H9 (cell line): ENCODE measurements around the gene CCDC93. TPM values are rescaled to one million over a fixed set of nuclear protein-coding genes. Genes with fewer than 3 reads are reported as not detected.

Experiments used
- DNase-seq: peaks from one replicate; pipeline ENCODE4 v3.0.0-alpha.2; 2017
- H2AFZ ChIP-seq: one replicate; pipeline ENCODE4 v1.6.1; 2013; ENCODE audit warnings: mild to moderate bottlenecking, low read length, control low read depth, moderate library complexity
- H2AK5ac ChIP-seq: 2 replicates; pipeline ENCODE4 v1.6.1; 2013; ENCODE audit warnings: low read length, control low read depth, mixed read lengths; ENCODE audit not compliant: insufficient read length
- H2BK120ac ChIP-seq: one replicate; pipeline ENCODE4 v1.6.1; 2013; ENCODE audit warnings: low read depth, mild to moderate bottlenecking, low read length, control low read depth, inconsistent platforms; ENCODE audit not compliant: poor library complexity, severe bottlenecking
- H2BK12ac ChIP-seq: 2 replicates; pipeline ENCODE4 v1.6.1; 2013; ENCODE audit warnings: low read length, control low read depth, mixed read lengths, low read depth; ENCODE audit not compliant: insufficient read length
- H2BK15ac ChIP-seq: 2 replicates; pipeline ENCODE4 v1.6.1; 2013; ENCODE audit warnings: low read depth, low read length, control low read depth
- H2BK20ac ChIP-seq: one replicate; pipeline ENCODE4 v1.6.1; 2013; ENCODE audit warnings: low read depth, mild to moderate bottlenecking, low read length, control low read depth, inconsistent platforms; ENCODE audit not compliant: poor library complexity, severe bottlenecking
- H2BK5ac ChIP-seq: 2 replicates; pipeline ENCODE4 v1.6.1; 2013; ENCODE audit warnings: low read length, control low read depth, mixed read lengths; ENCODE audit not compliant: insufficient read length
- H3K14ac ChIP-seq: 2 replicates; pipeline ENCODE4 v1.6.1; 2013; ENCODE audit warnings: low read length, control low read depth; ENCODE audit not compliant: insufficient read depth
- H3K18ac ChIP-seq: 2 replicates; pipeline ENCODE4 v1.6.1; 2013; ENCODE audit warnings: low read depth, mild to moderate bottlenecking, mixed read lengths, low read length, control low read depth; ENCODE audit not compliant: insufficient read length
- H3K23ac ChIP-seq: 2 replicates; pipeline ENCODE4 v1.6.1; 2013; ENCODE audit warnings: low read length, control low read depth, mixed read lengths, low read depth; ENCODE audit not compliant: insufficient read length
- H3K23me2 ChIP-seq: 2 replicates; pipeline ENCODE4 v1.6.1; 2013; ENCODE audit warnings: low read depth, mild to moderate bottlenecking, mixed read lengths, low read length, control low read depth; ENCODE audit not compliant: insufficient read length, poor library complexity, severe bottlenecking
- H3K27ac ChIP-seq: 2 replicates; pipeline ENCODE4 v1.5.1; 2013; ENCODE audit warnings: low read length, control low read depth, mixed read lengths, low read depth; ENCODE audit not compliant: insufficient read length
- H3K27me3 ChIP-seq: 2 replicates; pipeline ENCODE4 v1.6.1; 2013; ENCODE audit warnings: low read length, control low read depth, inconsistent platforms; ENCODE audit not compliant: insufficient read depth
- H3K4ac ChIP-seq: 2 replicates; pipeline ENCODE4 v1.6.1; 2013; ENCODE audit warnings: low read depth, mild to moderate bottlenecking, control low read depth, inconsistent platforms, low read length, moderate library complexity
- H3K4me1 ChIP-seq: 2 replicates; pipeline ENCODE4 v1.6.1; 2013; ENCODE audit warnings: low read length, control low read depth, inconsistent platforms; ENCODE audit not compliant: insufficient read depth
- H3K4me2 ChIP-seq: 2 replicates; pipeline ENCODE4 v1.6.1; 2013; ENCODE audit warnings: low read length, control low read depth, mixed read lengths; ENCODE audit not compliant: insufficient read length, insufficient read depth
- H3K56ac ChIP-seq: 2 replicates; pipeline ENCODE4 v1.6.1; 2013; ENCODE audit warnings: low read depth, mild to moderate bottlenecking, mixed read lengths, low read length, control low read depth; ENCODE audit not compliant: insufficient read length
- H3K79me1 ChIP-seq: 2 replicates; pipeline ENCODE4 v1.6.1; 2013; ENCODE audit warnings: low read depth, mild to moderate bottlenecking, moderate library complexity, low read length, control low read depth, inconsistent platforms; ENCODE audit not compliant: insufficient read depth, poor library complexity, severe bottlenecking
- H3K79me2 ChIP-seq: 2 replicates; pipeline ENCODE4 v1.6.1; 2013; ENCODE audit warnings: low read length, control low read depth, inconsistent platforms; ENCODE audit not compliant: insufficient read depth
- H3K9ac ChIP-seq: 2 replicates; pipeline ENCODE4 v1.6.1; 2013; ENCODE audit warnings: low read length, control low read depth, mixed read lengths; ENCODE audit not compliant: insufficient read length; ENCODE audit errors: extremely low read depth
- H3K9me3 ChIP-seq: one replicate; pipeline ENCODE4 v1.6.1; 2013; ENCODE audit warnings: low read depth, low read length, inconsistent platforms; ENCODE audit not compliant: control insufficient read depth
- H3T11ph ChIP-seq: one replicate; pipeline ENCODE4 v1.6.1; 2013; ENCODE audit warnings: mild to moderate bottlenecking, low read length, control low read depth, inconsistent platforms
- H4K20me1 ChIP-seq: one replicate; pipeline ENCODE4 v1.6.1; 2013; ENCODE audit not compliant: control insufficient read depth, insufficient read length, insufficient read depth
- H4K5ac ChIP-seq: 2 replicates; pipeline ENCODE4 v1.6.1; 2013; ENCODE audit warnings: low read depth, mild to moderate bottlenecking, mixed read lengths, low read length, control low read depth; ENCODE audit not compliant: insufficient read length
- H4K8ac ChIP-seq: replicated peaks from 2 replicates; pipeline ENCODE4 v1.6.1; 2013; ENCODE audit warnings: low read length, control low read depth, mixed read lengths, low read depth; ENCODE audit not compliant: insufficient read length
- H4K91ac ChIP-seq: 2 replicates; pipeline ENCODE4 v1.6.1; 2013; ENCODE audit warnings: low read depth, mild to moderate bottlenecking, moderate library complexity, mixed read lengths, low read length, control low read depth; ENCODE audit not compliant: insufficient read length
- H3K27ac Mint-ChIP-seq, 3 experiments: 2 replicates in 2 of 3; 3 replicates in 1 of 3; pipeline ENCODE4 v1.8.0; 2020 to 2021; ENCODE audit warnings: mixed read lengths in 3 of 3, mild to moderate bottlenecking in 1 of 3, moderate library complexity in 1 of 3
- H3K27me3 Mint-ChIP-seq: 2 replicates; pipeline ENCODE4 v1.8.0; 2021; ENCODE audit warnings: low read depth, mild to moderate bottlenecking, moderate library complexity, mixed read lengths
- H3K36me3 Mint-ChIP-seq, 3 experiments: 2 replicates in 2 of 3; 3 replicates in 1 of 3; pipeline ENCODE4 v1.8.0; 2020 to 2021; ENCODE audit warnings: low read depth in 3 of 3, mixed read lengths in 3 of 3; ENCODE audit not compliant: insufficient read depth in 1 of 3
- H3K4me1 Mint-ChIP-seq, 2 experiments: 2 replicates each; pipeline ENCODE4 v1.8.0; 2020; ENCODE audit warnings: mixed read lengths in 2 of 2
- H3K4me3 Mint-ChIP-seq, 2 experiments: 2 replicates in 1 of 2; 3 replicates in 1 of 2; pipeline ENCODE4 v1.8.0; 2020 to 2021; ENCODE audit warnings: mild to moderate bottlenecking in 2 of 2, mixed read lengths in 2 of 2, moderate library complexity in 1 of 2
- H3K9me3 Mint-ChIP-seq, 2 experiments: 2 replicates in 1 of 2; 3 replicates in 1 of 2; pipeline ENCODE4 v1.8.0; 2020; ENCODE audit warnings: mild to moderate bottlenecking in 2 of 2, mixed read lengths in 2 of 2, moderate library complexity in 1 of 2
- CTCF ChIP-seq: fragments of 200-600 bp; sonication (generic); conservative IDR thresholded peaks from 3 replicates; pipeline ENCODE4 v1.8.0; 2021; ENCODE audit warnings: antibody characterized with exemption, mild to moderate bottlenecking
- WGBS: extraction: QIAGEN DNeasy Blood & Tissue Kit; methylation state at CpG from one replicate; pipeline ENCODE4 v1.1.7; 2013; ENCODE audit warnings: missing lambda C conversion rate, low lambda C conversion rate, mixed read lengths; ENCODE audit not compliant: insufficient read length; ENCODE audit errors: extremely low coverage; 5-methylcytosine and 5-hydroxymethylcytosine counted together
- total RNA-seq: library from RNA; stranded (reverse); gene quantifications from 2 replicates; pipeline ENCODE4 v1.2.1, GENCODE V29; 2021

CCDC93 gene
- total RNA-seq, 1 experiment from 2014 or later = 16.4 TPM

GRCh38 chr2:118046634-118047210 lies 32.9 kb upstream of the CCDC93 start:
- H3K27ac ChIP-seq = no peak overlapping the region
- Mint-ChIP-seq H3K36me3 (no peaks in the 10 kb centered on the region), H3K27ac (no peak overlapping the region), H3K4me1 (peaks cover 5 to 8% of the 10 kb centered on the region in 2 experiments), H3K4me3 (no peak overlapping the region), H3K9me3 (no peaks in the 10 kb centered on the region), H3K27me3 (peaks cover 10% of the 10 kb centered on the region)
- no peaks in the 10 kb centered on the region for H3K79me2 ChIP-seq
- H2AK5ac ChIP-seq = no peak overlapping the region
- no peak overlapping the region for H2BK12ac ChIP-seq
- H3K23ac ChIP-seq = no peak overlapping the region
- H3T11ph ChIP-seq = no peak overlapping the region
- no peaks in the 10 kb centered on the region for H3K27me3 ChIP-seq
- H4K5ac ChIP-seq = no peak overlapping the region
- no CpG with 5 or more reads among the region's 4 CpGs for WGBS
- H3K9me3 ChIP-seq = no peaks in the 10 kb centered on the region
- no peak overlapping the region for H3K56ac ChIP-seq
- H3K23me2 ChIP-seq = no peaks in the 10 kb centered on the region
- no peak overlapping the region for H2BK120ac ChIP-seq
- no peak overlapping the region for H2BK20ac ChIP-seq
- H3K4ac ChIP-seq = no peak overlapping the region
- no peak overlapping the region for H2BK5ac ChIP-seq
- H3K79me1 ChIP-seq = no peaks in the 10 kb centered on the region
- no peak overlapping the region for H3K14ac ChIP-seq
- no peak overlapping the region for H3K4me2 ChIP-seq
- no peak overlapping the region for H2BK15ac ChIP-seq
- H2AFZ ChIP-seq = no peak overlapping the region
- H4K20me1 ChIP-seq = no peaks in the 10 kb centered on the region
- no peak overlapping the region for H3K9ac ChIP-seq
- TF ChIP-seq CTCF = peak; percentile 75
- no peak overlapping the region for H3K18ac ChIP-seq
- no peak overlapping the region for H4K8ac ChIP-seq
- no peak for DNase-seq
- no peak overlapping the region for H4K91ac ChIP-seq
- no peaks in the 10 kb centered on the region for H3K4me1 ChIP-seq
